NCI-H146 treated with DMSO at 0.1 percent for 48 hours (cell line): Measurements from ENCODE around the gene YPEL4.
"Not testable (repeated sequence)": the region's sequence is repeated elsewhere in the genome, so short reads cannot be mapped to it uniquely, and the experiment has no call there.

ENCODE experiments used
- DNase-seq: peaks from one replicate; lab custom pipeline; 2025; ENCODE audit not compliant: unreplicated experiment; lab: John Stamatoyannopoulos, UW

The YPEL4 gene

DNA sequence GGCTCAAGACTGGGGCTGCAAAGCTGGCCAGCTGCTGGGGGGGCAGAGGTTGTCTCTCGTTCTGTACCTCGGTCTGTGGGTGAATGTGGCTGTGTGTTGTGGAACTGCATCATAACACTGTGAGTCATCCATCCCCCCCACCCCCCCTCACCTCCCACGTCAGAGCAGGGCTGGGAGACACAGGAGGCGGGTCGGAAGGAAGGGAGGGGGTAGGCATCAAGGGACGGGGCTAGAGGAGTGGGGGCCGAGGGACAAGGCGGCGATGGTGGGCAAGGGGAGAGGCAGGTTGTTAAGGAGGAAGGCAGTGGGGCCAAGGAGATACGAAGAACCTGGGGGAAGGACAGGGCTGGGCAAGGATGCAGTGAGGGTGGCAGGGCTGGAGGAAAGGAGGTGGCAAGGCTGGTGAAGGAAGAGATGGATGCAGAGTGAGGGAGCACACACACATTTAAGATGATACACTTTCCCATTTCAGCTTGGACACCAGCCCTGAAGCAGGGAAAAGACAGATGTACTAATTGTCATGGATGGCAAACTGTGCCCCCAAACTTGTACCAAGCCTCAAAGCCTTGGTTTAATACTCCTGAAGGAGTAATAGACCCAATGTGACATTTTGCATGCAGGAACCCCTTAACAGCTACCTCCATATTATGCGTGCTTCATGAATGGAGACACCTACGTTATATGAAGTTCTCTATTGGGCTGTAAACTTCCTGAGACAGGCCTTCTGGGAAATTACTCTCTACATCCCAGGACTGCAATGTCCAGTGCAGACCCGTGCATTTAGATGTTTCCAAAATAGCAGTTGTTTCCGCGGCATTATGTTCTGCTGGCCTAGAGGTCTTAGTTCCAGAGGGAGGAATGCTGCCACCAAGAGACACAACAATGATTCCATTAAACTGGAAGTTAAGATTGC is at the start of gene YPEL4:
YPEL4 (minus strand) TSS at position 87 of the 913 bp plus-strand sequence. CDS start 2,805 bp downstream, outside the sequence.
- DNase-seq, result no peak

GRCh38 chr11:57698843-57699365 is 49.2 kb upstream of the YPEL4 start:
- no peak for DNase-seq

GRCh38 chr11:57690474-57690873 is 40.8 kb upstream of the YPEL4 start:
- not testable (repeated sequence) for DNase-seq

DNA sequence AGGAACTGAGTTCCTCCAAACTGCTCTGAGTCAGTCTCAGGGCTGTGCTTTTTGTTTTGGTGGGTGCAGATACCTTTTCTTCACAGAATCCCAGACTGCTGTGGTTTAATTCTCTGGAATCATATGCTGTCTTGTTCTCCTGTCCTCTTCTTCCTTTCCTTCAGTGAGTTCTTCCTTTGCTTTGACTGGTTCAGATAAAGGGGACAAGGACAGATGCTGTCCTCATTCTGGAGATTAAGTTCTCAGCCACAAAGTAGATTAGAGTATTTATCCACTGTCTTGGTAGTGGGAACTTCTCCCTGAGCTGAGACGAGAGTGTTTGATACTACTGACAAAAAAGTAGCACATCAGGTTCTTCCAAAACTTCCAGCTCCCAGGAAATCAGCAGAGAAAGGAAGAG is 31.5 kb upstream of the YPEL4 start:
- no peak for DNase-seq

DNA sequence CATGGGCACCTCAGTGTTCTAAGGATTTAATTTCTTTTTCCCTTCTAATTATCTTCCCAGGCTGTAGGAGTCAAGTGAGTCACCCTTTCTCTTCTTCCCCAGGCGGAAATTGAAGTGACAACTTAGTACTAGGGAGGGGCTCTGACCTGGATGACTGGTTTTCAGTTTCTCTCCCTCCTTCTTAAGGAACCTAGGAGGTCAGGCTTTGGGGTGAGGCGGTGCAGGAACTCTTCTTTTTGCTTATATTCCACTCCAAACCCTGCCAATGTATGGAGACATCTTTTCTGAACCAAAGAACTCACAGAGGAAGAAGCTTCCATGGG is 30.8 kb upstream of the YPEL4 start:
- DNase-seq, result no peak

DNA sequence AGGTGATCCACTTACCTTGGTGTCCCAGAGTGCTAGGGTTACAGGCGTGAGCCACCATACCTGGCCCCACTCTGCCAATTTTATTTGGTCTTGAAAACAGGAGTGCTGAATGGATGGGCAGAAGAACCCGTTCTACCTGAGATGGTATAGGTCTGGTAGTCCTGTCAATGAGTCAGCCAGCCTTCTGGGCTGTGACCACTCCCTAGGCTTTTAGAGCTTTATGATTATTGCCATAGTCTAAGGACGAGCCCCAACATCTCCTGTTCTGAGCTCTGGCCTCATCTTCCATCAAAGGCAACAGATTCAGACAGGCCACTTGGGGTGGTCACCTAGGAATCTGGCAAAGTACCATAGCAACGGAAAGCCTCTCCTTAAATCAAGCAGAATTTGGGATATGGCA is 29.7 kb upstream of the YPEL4 start:
- DNase-seq, result no peak

GRCh38 chr11:57675176-57675941 is 25.6 kb upstream of the YPEL4 start:
- DNase-seq, result no peak

DNA sequence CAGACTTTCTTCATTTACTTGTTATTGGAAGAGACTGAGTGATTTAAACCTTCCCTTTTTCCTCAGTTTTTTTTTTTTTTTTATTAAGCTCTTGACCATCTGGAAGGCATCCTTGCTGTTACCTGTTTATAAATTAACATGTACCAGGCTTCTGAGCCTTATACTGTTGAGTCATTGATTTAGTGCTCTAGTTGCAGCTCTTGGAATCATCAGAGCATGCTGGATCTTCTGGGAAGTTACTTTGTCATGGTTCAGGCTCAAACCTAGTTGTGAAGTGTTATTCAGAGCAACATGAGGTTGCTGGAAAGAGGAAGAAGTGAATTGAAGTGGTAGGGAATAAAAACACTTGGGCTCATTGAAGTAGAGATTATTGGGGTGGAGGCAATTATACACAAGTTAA is 24.5 kb upstream of the YPEL4 start:
- DNase-seq, result no peak

DNA sequence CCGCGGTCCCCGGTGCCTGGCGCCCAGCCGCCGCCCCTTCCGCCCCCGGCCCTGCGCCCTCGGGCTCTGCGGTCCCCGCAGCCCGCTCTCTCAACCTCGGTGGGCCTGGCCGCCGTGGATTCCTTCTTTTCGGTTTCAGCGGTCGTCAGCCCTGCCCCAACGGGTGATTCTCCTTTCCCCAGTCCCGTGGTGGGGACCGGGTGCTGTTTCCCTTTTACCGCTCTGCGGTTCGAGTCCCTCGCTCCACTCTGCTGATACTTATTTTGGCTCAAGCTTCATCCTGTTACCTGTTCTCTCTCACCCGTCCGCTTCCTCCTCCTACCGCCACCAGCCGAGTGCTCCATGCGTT is 18.7 kb upstream of the YPEL4 start:
- DNase-seq, result no peak

- peak; percentile 99 for DNase-seq
Observed at GRCh38 chr11:57667736-57668433, 18.2 kb upstream of the YPEL4 start, which contains the start of gene ZDHHC5. Gene ZDHHC5 (plus strand): TSS chr11:57668114. CDS start chr11:57673091, 4,977 bp downstream.

GRCh38 chr11:57667117-57667735 is 17.5 kb upstream of the YPEL4 start:
- DNase-seq, result peak; percentile 99

DNA sequence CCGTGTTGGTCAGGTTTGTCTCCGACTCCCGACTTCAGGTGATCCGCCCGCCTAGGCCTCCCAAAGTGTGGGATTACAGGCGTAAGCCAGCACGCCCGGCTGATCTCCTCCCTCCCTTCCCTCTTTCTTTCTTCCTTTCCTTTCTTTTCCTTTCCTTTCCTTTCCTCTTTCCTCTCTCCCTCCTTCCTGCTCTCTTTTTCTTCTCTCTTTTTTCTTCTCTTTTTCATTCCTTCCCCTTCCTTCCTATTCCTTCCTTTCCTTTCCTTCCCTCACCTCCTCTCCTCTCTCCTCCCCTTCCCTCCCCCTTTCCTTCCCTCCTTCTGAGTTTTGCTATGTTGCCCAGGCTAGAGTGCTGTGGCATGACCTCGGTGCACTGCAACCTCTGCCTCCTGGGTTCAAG is 14.3 kb upstream of the YPEL4 start:
- no peak for DNase-seq

DNA sequence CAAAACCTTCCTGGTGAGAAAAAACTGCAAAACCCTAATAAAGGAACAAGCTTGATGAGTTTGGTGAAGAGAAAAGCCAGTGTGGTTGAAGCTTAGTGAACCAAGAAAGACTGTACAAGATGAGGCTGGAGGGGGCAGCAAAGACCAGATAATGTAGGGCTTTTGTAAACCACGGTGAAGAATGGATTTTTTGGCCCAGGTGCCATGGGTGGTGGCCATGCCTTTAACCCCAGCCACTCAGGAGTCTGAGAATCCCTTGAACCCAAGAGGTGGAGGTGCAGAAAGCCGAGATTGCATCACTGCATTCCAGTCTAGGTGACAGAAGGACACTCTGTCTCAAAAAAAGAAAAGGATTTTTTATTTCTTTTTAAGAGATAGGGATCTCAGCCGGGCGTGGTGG is 13.2 kb upstream of the YPEL4 start:
- no peak for DNase-seq

GRCh38 chr11:57659669-57660068 is 10.0 kb upstream of the YPEL4 start:
- DNase-seq, result no peak

DNA sequence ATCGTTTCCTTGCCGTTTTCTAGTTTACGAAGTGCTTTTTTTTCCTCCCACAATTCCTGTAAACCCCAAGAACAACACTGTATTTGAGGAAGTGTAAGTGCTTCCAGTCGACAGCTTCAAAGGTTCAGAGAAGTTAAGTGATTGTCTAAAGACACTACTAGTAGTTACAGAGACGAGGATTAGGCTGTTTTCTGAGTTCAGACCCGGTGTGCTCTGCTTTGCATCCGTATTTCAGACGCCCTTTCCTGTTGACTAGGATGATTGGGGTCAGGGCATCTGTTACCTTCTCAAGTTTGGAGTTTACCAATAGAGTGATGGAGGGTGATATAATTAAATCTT is 8.3 kb upstream of the YPEL4 start:
- DNase-seq, result no peak

DNA sequence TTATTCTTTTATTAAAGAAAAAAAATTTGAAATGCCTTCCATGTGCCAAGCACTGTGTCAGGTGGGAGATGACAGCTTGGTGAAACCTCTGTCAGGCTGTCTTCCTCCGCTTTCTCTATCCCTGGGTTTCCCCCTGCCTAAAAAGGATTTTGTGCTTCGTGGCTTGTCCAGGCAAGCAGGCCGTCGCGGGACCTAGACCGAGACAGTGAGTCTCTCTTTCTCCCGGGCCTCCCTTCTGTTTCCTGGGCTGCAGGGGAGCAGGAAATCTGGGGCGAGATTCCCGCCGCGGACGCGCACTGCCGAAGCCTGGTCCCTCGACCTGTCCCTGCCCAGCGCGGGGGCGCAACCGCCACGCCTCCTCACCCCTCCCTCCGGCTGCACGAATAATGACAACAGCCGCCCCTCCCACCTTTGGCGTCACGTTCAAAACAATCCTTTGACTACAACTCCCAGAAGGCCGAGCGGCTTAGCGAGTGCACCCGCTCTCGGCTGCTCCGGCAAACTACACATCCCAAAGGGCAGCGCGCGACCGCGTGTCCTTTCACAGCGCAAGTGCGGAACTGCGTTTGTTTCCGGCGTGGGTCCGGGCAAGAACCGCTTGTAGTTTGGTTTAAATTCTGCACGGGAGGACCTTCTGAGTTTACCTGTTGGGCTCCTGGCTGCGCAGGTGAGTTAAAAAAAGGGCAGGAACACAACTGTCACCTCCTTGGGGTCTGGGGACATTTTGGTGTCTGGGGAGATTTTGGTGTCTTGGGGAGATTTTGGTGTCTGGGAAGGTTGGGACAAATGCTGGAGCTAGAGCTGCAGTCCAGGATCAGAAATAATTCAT is 7.7 kb upstream of the YPEL4 start, which contains the start of gene CLP1:
CLP1 (plus strand) TSS at position 569 of the 829 bp plus-strand sequence. CDS start 1,715 bp downstream, outside the sequence.
- peak; percentile 96 for DNase-seq

DNA sequence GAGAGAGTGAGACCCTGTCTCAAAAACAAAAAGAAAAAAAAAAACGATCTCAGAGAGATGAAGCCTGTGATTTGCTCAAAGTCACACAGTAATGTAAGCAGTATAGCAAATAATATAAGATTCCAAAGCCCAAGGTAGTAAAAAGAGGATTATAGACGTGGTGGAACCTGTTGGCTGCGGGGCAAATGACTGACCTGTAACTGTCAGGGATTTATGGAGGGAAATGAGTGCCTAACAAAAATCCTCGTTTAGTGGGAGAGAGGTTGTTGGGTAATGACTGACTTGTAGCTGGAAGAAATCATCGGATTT is 7.1 kb upstream of the YPEL4 start:
- no peak for DNase-seq

DNA sequence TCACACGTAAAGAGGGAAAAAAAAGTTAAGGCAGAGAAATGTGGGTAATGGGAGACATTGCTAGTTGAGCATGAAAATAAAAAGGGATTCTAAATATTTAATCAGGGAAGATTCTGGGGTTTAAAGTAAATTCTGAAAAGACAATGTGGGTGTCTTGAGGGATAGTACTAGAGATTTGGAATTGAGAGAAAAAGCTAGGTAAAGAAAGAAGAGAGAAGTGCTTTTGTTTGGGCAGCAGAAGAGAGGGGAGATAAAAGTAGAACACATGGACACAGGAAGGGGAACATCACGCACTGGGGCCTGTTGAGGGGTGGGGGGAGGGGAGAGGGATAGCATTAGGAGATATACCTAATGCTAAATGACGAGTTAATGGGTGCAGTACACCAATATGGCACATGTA is 3.5 kb upstream of the YPEL4 start:
- DNase-seq, result no peak

DNA sequence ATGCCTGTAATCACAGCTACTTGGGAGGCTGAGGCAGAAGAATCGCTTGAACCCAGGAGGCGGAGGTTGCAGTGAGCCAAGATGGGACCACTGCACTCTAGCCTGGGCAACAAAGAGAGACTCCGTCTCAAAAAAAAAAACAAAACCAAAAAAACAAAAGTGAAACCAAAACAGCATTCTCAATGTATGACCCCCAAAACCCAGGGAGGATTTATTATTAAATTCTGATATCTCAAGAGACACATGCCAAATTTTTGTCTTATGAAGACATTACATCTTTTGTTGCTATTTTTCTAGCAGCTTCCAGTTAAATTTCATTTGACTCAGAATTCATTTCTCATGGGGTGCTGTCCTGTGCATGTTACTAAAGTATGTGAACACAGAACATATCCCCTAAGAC is 3.0 kb upstream of the YPEL4 start:
- DNase-seq, result no peak

DNA sequence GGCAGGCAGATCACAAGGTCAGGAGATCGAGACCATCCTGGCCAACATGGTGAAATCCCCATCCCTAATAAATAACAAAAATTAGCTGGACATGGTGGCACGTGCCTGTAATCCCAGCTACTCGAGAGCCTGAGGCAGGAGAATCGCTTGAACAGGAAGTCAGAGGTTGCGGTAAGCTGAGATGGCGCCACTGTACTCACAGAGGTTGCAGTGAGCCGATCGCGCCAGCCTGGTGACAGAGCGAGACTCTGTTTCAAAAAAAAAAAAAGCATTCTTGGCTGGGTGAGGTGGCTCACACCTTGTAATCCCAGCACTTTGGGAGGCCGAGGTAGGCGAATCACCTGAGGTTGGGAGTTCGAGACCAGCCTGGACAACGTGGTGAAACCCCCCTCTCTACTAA is 2.5 kb upstream of the YPEL4 start:
- DNase-seq, result not testable (repeated sequence)
